Measurements from ENCODE around the gene ALK. TPM values are rescaled to one million over a fixed set of nuclear protein-coding genes. Genes with fewer than 3 reads are reported as not detected.

Gene ALK
- total RNA-seq, 1 donor from 2014 or later, result 9.6 TPM

GRCh38 chr2:29719639-29720038 lies 201.7 kb downstream of the ALK start:
- H3K27me3 Mint-ChIP-seq (ENCODE audit: unreplicated experiment), result no peaks in the 10 kb centered on the region
- no peaks in the 10 kb centered on the region for H3K4me1 Mint-ChIP-seq (ENCODE audit: low read depth, unreplicated experiment)
- H3K36me3 Mint-ChIP-seq (ENCODE audit: unreplicated experiment), result no peaks in the 10 kb centered on the region
- no peak overlapping the region for H3K27ac Mint-ChIP-seq (ENCODE audit: unreplicated experiment)
- H3K9me3 Mint-ChIP-seq (ENCODE audit: unreplicated experiment), result peaks cover 4% of the 10 kb centered on the region
- no peak for DNase-seq
- TF ChIP-seq CTCF (IDR thresholded peaks at IDR 0.05; ENCODE audit: partially characterized antibody, unreplicated experiment), result no peak
- no peak overlapping the region for H3K4me3 Mint-ChIP-seq (ENCODE audit: unreplicated experiment)

- no peak overlapping the region for H3K4me3 Mint-ChIP-seq (ENCODE audit: unreplicated experiment)
- H3K4me1 Mint-ChIP-seq (ENCODE audit: low read depth, unreplicated experiment), result no peaks in the 10 kb centered on the region
- H3K27me3 Mint-ChIP-seq (ENCODE audit: unreplicated experiment), result no peaks in the 10 kb centered on the region
- DNase-seq, result no peak
- TF ChIP-seq CTCF (IDR thresholded peaks at IDR 0.05; ENCODE audit: partially characterized antibody, unreplicated experiment), result no peak
- no peak overlapping the region for H3K27ac Mint-ChIP-seq (ENCODE audit: unreplicated experiment)
- H3K36me3 Mint-ChIP-seq (ENCODE audit: unreplicated experiment), result no peaks in the 10 kb centered on the region
- H3K9me3 Mint-ChIP-seq (ENCODE audit: unreplicated experiment), result peaks cover 4% of the 10 kb centered on the region
These were observed 203.2 kb downstream of the ALK start for GRCh38 chr2:29718076-29718686.

GRCh38 chr2:29715655-29716054 lies 205.7 kb downstream of the ALK start:
- Mint-ChIP-seq H3K4me3 (ENCODE audit: unreplicated experiment) (no peak overlapping the region), H3K9me3 (ENCODE audit: unreplicated experiment) (peaks cover 4% of the 10 kb centered on the region), H3K36me3 (ENCODE audit: unreplicated experiment) (peaks cover 4% of the 10 kb centered on the region), H3K27me3 (ENCODE audit: unreplicated experiment) (peaks cover 1% of the 10 kb centered on the region), H3K27ac (ENCODE audit: unreplicated experiment) (no peak overlapping the region), H3K4me1 (ENCODE audit: low read depth, unreplicated experiment) (no peaks in the 10 kb centered on the region)
- DNase-seq, result no peak
- no peak for TF ChIP-seq CTCF (IDR thresholded peaks at IDR 0.05; ENCODE audit: partially characterized antibody, unreplicated experiment)

GRCh38 chr2:29714333-29714732 lies 207.1 kb downstream of the ALK start:
- Mint-ChIP-seq H3K9me3 (ENCODE audit: unreplicated experiment) (peaks cover 4% of the 10 kb centered on the region), H3K4me1 (ENCODE audit: low read depth, unreplicated experiment) (no peaks in the 10 kb centered on the region), H3K36me3 (ENCODE audit: unreplicated experiment) (peaks cover 4% of the 10 kb centered on the region), H3K27me3 (ENCODE audit: unreplicated experiment) (peaks cover 1% of the 10 kb centered on the region), H3K4me3 (ENCODE audit: unreplicated experiment) (no peak overlapping the region), H3K27ac (ENCODE audit: unreplicated experiment) (no peak overlapping the region)
- no peak for TF ChIP-seq CTCF (IDR thresholded peaks at IDR 0.05; ENCODE audit: partially characterized antibody, unreplicated experiment)
- DNase-seq, result no peak

- no peak for DNase-seq
- H3K27me3 Mint-ChIP-seq (ENCODE audit: unreplicated experiment), result peaks cover 2% of the 10 kb centered on the region
- H3K9me3 Mint-ChIP-seq (ENCODE audit: unreplicated experiment), result peaks cover 4% of the 10 kb centered on the region
- peaks cover 12% of the 10 kb centered on the region for H3K4me1 Mint-ChIP-seq (ENCODE audit: low read depth, unreplicated experiment)
- no peaks in the 10 kb centered on the region for H3K36me3 Mint-ChIP-seq (ENCODE audit: unreplicated experiment)
- H3K4me3 Mint-ChIP-seq (ENCODE audit: unreplicated experiment), result no peak overlapping the region
- no peak overlapping the region for H3K27ac Mint-ChIP-seq (ENCODE audit: unreplicated experiment)
- TF ChIP-seq CTCF (IDR thresholded peaks at IDR 0.05; ENCODE audit: partially characterized antibody, unreplicated experiment), result no peak
These were observed 215.1 kb downstream of the ALK start for GRCh38 chr2:29706171-29706720.

All from glutamatergic neuron (in vitro differentiated cells).